ENCODE data around the gene SERPINB6.
"Not testable (repeated sequence)": the region's sequence is repeated elsewhere in the genome, so short reads cannot be mapped to it uniquely, and the experiment has no call there.

SERPINB6 gene

GRCh38 chr6:2976060-2976459, 4.7 kb upstream of the SERPINB6 start:
- no peak for FAIRE-seq

GRCh38 chr6:2973676-2974075, 2.3 kb upstream of the SERPINB6 start:
- no peak for FAIRE-seq

GRCh38 chr6:2973180-2973579, 1.8 kb upstream of the SERPINB6 start:
- FAIRE-seq, result not testable (repeated sequence)

GRCh38 chr6:2972685-2973084, 1.3 kb upstream of the SERPINB6 start:
- FAIRE-seq, result not testable (repeated sequence)

GRCh38 chr6:2972219-2972487, 786 bp upstream of the SERPINB6 start:
- not testable (repeated sequence) for FAIRE-seq

GRCh38 chr6:2970753-2971419, 481 bp downstream of the SERPINB6 start:
- FAIRE-seq, result no peak

GRCh38 chr6:2970034-2970685, 1.2 kb downstream of the SERPINB6 start:
- peak; percentile 8 for FAIRE-seq

- no peak for FAIRE-seq
These were observed 1.8 kb downstream of the SERPINB6 start for GRCh38 chr6:2969549-2969948.

- no peak for FAIRE-seq
These were observed 2.7 kb downstream of the SERPINB6 start for GRCh38 chr6:2968600-2969135.

- FAIRE-seq, result no peak
These were observed 3.4 kb downstream of the SERPINB6 start for GRCh38 chr6:2967936-2968335.

- no peak for FAIRE-seq
These were observed 5.0 kb downstream of the SERPINB6 start for GRCh38 chr6:2966347-2966746.

- no peak for FAIRE-seq
These were observed 6.4 kb downstream of the SERPINB6 start for GRCh38 chr6:2964793-2965505.

GRCh38 chr6:2963756-2964155, 7.6 kb downstream of the SERPINB6 start:
- FAIRE-seq, result no peak

- FAIRE-seq, result no peak
These were observed 8.7 kb downstream of the SERPINB6 start for GRCh38 chr6:2962636-2963035.

GRCh38 chr6:2962004-2962403, 9.4 kb downstream of the SERPINB6 start:
- no peak for FAIRE-seq

GRCh38 chr6:2961506-2961905, 9.9 kb downstream of the SERPINB6 start:
- no peak for FAIRE-seq

- no peak for FAIRE-seq
These were observed 10.4 kb downstream of the SERPINB6 start for GRCh38 chr6:2960935-2961334.

- FAIRE-seq, result no peak
These were observed 11.3 kb downstream of the SERPINB6 start for GRCh38 chr6:2959909-2960719.

GRCh38 chr6:2958776-2959175, 12.6 kb downstream of the SERPINB6 start:
- FAIRE-seq, result no peak

GRCh38 chr6:2958331-2958711, 13.0 kb downstream of the SERPINB6 start:
- FAIRE-seq, result no peak

GRCh38 chr6:2957696-2958330, 13.6 kb downstream of the SERPINB6 start:
- FAIRE-seq, result no peak

- FAIRE-seq, result no peak
These were observed 14.3 kb downstream of the SERPINB6 start for GRCh38 chr6:2956930-2957685.

Data from endometrium (tissue), 2 donors.